NB4 (cell line): Measurements from ENCODE around the gene SH3BP1.

ENCODE experiments used
- POLR2A ChIP-seq: IDR thresholded peaks from 2 replicates; pipeline ENCODE4 v1.6.1; 2011; ENCODE audit warnings: mild to moderate bottlenecking; ENCODE audit not compliant: insufficient read length; ENCODE audit errors: extremely low read depth
- TF ChIP-seq, protein P1 (sequence below): IDR thresholded peaks from one replicate; pipeline ENCODE4 v1.5.1; 2012; ENCODE audit warnings: low read depth, low read length

- TF ChIP-seq POLR2A: no peak
- TF ChIP-seq, protein P1, sequence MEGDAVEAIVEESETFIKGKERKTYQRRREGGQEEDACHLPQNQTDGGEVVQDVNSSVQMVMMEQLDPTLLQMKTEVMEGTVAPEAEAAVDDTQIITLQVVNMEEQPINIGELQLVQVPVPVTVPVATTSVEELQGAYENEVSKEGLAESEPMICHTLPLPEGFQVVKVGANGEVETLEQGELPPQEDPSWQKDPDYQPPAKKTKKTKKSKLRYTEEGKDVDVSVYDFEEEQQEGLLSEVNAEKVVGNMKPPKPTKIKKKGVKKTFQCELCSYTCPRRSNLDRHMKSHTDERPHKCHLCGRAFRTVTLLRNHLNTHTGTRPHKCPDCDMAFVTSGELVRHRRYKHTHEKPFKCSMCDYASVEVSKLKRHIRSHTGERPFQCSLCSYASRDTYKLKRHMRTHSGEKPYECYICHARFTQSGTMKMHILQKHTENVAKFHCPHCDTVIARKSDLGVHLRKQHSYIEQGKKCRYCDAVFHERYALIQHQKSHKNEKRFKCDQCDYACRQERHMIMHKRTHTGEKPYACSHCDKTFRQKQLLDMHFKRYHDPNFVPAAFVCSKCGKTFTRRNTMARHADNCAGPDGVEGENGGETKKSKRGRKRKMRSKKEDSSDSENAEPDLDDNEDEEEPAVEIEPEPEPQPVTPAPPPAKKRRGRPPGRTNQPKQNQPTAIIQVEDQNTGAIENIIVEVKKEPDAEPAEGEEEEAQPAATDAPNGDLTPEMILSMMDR: no peak
These were observed 53.3 kb downstream of the SH3BP1 start for GRCh38 chr22:37692627-37693285.
